Measurements from ENCODE around the gene LNX2. TPM values are rescaled to one million over a fixed set of nuclear protein-coding genes. Genes with fewer than 3 reads are reported as not detected.

LNX2 gene
- polyA plus RNA-seq, 5 donors, result 12.1 to 20.3 (median 17.6) TPM

DNA sequence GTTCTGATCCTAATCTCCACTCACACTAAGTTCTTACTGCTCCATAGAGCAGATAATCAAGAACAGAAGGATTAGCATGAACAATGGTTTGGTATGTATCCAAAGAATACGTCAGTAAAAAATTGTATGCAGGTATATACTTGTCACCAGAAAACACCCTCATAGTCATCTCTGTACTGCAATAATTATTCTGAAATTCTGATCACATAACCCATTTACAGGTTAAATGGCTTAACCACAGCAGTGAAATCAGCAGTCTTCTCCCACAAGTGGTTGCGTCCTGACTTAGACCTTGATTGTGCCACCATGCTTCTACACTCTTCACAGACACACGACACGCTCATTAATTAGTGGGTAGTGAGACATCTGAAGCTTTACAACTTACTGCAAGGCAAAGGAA lies 50.9 kb downstream of the LNX2 start:
- DNase-seq, result no peak

DNA sequence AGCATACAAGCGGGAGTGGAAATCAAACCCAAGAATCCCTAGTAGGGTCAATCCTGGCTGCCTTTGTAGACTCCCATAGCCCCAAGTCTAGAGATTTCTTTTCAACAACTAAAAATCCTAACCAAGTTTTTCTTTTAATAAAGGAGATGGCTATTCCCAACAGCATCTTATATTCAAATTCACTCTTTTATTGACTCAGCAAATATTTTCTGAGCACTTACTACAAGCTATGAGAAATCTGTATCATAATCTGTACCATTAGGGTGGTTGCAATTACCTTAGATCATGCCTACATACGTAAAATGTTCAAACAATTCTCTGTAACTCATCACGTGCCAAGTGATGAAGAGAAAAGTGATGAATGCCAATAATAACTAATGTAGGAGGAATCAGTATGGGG lies 54.5 kb downstream of the LNX2 start:
- no peak for DNase-seq

DNA sequence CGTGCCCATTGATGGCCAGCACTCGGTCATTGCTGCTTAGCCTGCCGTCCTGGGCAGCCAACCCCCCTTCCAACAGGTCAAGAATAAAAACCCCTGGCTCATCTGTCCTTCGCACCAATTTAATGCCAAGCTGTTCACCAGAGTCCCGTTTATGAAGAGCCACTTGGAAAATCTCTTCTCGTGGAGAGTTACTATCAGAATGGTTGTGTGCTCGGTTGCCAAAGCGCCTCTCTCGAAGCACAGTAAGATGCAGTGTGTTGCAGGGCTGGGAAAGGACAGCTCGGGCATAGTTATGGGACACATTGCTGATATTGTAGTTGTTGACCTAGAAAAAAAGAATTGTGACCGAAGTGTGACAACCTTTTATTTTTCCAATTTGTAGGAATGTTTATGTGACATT lies 57.9 kb downstream of the LNX2 start:
- DNase-seq, result no peak

GRCh38 chr13:27559719-27560118 lies 60.6 kb downstream of the LNX2 start:
- DNase-seq, result no peak

DNA sequence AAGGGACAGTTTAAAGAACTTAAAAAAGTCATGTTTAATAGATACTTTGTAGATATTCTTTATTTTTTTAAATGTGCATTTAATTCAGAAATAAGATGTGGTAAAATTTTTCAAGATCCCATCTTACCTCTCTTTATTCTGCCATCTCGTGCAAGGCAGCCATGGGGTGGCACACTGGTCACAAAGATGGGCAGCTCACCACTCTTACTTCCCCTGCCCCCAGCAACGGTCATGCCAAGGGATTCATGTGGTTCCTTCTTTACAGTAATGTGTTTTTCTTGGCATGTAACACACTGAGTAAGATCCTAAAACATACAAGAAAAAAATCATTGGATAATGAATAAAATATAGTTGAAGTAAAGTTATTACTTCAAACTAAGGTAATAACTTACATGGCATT lies 64.2 kb downstream of the LNX2 start:
- no peak for DNase-seq

GRCh38 chr13:27551562-27551961 lies 68.8 kb downstream of the LNX2 start:
- DNase-seq, result no peak

GRCh38 chr13:27549406-27549981 lies 70.8 kb downstream of the LNX2 start:
- no peak for DNase-seq

DNA sequence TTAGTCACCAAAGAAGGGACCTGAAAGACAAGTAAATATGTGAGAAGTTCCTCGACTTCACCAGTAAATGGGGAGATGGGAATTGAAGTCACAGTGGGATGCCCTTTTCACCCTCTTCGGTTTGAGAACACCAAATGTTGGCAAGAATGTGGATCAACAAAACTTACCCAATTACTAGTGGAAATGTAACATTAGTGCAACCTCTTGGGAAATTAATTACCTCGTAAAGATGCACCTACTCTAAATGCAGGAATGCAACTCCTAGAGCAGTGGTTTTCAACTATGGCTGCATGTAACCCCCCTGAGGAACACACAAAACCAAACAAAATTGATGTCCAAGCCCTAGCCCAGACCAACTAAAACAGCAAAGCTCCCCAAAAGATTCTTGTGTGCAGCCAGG lies 78.1 kb downstream of the LNX2 start:
- DNase-seq, result no peak

- no peak for DNase-seq
Observed at GRCh38 chr13:27541386-27541785, 78.9 kb downstream of the LNX2 start.

DNA sequence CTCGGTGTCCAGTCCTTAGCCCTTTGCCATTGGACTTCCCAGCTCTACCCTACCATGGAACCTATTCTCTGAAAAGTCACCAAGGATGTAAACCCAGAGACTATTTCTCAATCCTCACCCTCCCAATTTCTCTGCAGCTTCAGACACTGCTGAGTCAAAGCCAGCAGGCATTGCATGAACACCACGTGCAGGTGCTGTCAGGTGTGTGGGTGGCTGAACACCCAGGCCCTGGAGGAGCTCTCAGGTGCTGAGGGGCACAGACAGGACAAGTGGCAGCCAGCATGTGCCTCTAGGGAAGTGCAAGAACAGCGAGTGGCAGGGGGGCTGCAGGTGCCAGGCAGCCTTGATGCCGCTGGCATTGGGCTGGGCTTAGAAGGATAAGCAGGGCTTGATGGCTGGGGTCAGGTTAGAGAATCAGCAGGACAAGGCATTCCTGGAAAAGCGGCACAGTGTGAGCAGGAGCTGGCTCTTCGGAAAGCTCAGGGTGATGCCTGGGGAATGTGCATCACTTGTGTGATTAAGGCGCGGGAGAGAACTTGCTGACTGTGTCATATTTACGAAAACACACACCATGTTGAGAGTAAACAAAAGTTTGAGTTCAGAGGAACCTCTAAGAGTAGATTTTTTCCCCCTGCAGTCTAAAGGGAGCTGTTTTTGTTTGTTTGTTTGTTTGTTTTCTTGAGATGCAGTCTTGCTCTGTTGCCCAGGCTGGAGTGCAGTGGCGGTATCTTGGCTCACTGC lies 83.8 kb downstream of the LNX2 start:
- no peak for DNase-seq

DNA sequence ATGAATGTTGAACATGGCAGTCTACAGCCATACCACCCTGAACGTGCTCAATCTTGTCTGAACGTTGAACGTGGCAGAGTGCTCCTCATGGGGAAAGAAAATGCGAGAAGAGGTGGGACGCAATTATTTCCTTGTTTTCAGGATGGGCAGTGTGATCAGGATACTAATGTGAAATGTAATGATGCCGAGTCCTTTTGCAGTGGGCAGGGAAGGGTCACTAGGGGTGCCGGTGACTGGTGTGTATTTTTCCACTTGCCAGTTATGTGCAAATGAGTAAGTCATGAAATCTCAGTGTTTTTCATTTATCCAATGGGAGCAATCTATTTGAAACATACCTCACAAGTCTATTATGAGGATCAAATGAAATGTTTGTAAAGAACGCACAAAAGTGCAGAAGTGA lies 84.8 kb downstream of the LNX2 start:
- DNase-seq, result no peak

GRCh38 chr13:27534981-27535380 lies 85.3 kb downstream of the LNX2 start:
- DNase-seq, result peak; percentile 11 to 33

- DNase-seq, result no peak
Observed at GRCh38 chr13:27534108-27534980, 86.0 kb downstream of the LNX2 start.

DNA sequence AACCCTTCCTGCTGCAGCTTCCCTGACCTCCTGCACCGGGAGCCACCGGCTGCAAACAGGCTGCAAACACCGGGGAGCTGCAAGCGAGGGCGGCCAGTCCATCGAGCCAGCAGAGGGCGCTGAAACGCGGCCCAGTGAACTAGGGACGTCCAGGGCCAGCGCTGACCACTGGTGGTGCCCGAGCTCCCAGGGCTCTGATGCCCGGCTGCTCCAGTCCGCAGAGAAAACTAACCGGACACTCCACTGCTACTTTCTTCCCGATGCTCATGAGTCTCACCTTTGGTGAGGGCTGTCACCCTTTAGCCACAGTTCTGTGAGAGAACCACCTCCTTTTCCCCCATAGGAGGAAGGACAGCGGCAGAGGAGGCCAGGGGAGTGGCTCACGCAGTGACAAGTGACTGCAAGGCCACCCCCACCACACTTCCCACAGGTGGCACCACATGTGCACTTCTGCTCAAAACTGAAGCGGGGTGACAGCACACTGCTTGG lies 87.1 kb downstream of the LNX2 start:
- peak; percentile 59 to 72 for DNase-seq

DNA sequence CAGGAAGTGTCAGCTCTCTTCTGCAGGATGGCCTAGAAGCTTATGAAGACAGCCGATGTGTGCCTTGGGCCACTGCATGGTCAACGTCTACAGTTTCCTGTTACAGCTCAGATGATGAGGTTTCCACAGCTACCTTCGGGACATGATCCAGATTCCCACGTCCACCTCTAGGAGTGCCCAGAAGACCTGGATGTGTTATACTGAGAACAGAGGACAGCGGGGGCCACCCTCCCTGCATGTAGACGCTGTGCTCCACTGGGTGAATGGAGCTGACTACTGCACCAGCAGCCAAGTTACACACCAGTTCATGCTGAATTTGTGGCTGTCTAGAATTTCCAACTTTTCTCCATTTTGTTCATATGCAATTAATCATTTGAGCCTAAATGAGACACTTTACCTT lies 91.4 kb downstream of the LNX2 start:
- DNase-seq, result no peak

GRCh38 chr13:27526516-27526915 lies 93.8 kb downstream of the LNX2 start:
- no peak for DNase-seq

DNA sequence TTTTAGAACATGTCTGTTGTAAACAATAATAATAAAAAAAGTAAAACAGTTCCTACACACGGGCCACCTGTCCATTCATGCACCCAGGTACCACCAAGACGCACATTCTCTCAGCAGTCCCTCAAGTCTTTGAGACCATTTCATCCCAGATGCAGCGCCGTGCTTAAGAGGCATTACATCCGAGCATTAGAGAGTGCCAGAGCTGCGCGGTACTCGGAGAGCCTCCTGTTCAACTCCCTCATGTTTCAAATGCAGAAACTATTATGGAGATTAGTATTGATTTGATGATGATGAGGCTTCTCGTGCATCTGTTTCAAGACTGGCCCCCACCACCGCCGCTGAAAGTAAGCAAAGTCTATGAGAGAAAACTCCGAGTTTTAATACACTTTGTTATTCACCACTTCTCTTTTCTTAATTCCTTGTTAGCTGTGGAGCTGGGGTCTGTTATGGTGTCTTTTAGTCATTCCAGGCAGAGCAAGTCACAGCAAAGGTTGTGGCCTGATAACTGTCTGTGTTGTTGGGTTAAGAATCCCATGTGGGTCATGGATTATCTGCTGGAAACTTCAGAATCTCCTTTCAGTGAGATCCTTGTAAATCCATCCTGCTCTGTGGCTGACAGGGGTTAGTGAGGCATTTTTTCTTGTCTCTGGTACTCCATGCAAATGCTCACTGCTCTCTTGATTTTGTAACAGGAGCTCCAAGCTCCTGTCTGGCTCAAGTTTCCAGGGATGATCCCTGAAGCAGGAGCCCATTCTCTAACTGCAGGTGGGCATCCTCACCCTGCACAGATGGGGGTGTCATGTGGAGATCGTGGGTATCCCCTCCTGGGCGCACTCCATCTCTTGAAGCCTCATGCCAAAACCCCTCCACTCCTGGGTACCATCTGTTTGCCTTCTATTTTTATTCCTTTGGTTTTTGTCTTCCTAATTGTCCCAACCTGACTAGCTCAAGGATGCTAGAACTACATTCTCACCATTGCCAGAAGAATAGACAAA lies 95.1 kb downstream of the LNX2 start:
- DNase-seq, result no peak

GRCh38 chr13:27523346-27524073 lies 96.8 kb downstream of the LNX2 start:
- DNase-seq, result no peak

DNA sequence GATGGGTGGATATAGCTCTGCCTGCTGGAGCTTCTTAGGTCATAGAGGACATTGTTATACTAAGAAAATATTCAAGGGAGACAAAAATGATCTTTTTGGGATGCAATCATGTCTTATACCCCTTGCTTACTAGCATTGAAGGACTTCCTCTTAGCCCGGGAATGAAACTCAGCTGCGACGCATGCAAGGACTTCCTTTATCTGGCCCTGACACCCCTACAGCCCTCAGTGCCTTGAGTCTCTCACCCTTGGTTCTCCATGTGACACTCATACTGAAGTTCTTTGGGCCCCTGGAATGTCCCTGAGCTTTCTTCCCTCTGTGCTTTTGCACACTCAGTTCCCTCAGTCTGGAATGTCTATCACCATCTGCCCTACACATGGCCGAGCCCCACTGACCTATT lies 97.5 kb downstream of the LNX2 start:
- no peak for DNase-seq

- no peak for DNase-seq
Observed at GRCh38 chr13:27516103-27516502, 104.2 kb downstream of the LNX2 start.

DNA sequence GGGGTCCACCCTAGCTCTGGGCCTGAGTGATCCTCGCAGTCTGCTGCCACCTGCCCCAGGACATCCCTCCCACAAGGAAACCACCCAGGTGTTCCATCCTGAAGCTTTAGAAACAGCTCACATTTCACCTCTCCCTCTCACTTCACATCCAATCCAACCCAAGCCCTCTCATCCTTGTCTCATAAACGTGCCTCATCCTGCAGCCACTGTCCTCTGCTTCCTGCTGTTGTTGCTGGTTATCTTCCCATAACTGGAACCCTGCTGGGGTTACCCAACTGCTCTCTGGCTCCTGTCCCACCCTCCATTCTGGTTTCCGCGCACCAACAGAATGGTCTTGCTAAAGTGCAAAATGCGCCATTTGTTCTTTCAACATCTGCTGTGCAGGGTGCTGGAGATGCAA lies 110.2 kb downstream of the LNX2 start:
- DNase-seq, result no peak
